ENCODE measurements around the gene RAPGEF1. TPM values are rescaled to one million over a fixed set of nuclear protein-coding genes. Genes with fewer than 3 reads are reported as not detected.

RAPGEF1 gene
- total and polyA plus RNA-seq, 2 experiments from 2014 or later = 3.3 to 24.1 TPM

GRCh38 chr9:131708226-131709002 lies 31.5 kb downstream of the RAPGEF1 start:
- Histone ChIP-seq H4K20me1 (ENCODE audit: insufficient read depth) (no peaks in the 10 kb centered on the region), H3K4me2 (ENCODE audit: unreplicated experiment) (peak overlapping the region; percentile 82), H3K4me1 (ENCODE audit: insufficient read depth) (peaks cover 43% of the 10 kb centered on the region), H3F3A (ENCODE audit: insufficient read depth) (peaks cover 27% of the 10 kb centered on the region), H3K9ac (peak overlapping the region; percentile 67), H3K4me3 (peak overlapping the region; percentile 52), H3K9me2 (ENCODE audit: insufficient read depth) (no peaks in the 10 kb centered on the region), H3K27ac (peak overlapping the region; percentile 91), H3K9me3 (ENCODE audit: low read depth) (no peaks in the 10 kb centered on the region), H3K27me3 (replicated peaks; ENCODE audit: insufficient read depth) (no peaks in the 10 kb centered on the region), H3K36me3 (ENCODE audit: low read depth) (no peaks in the 10 kb centered on the region), H3K79me2 (ENCODE audit: insufficient read depth) (peaks cover 87% of the 10 kb centered on the region), H2AFZ (0 out of 2 replicates have a peak overlapping the region, but pooled peaks have one; percentile 4)
- TF ChIP-seq EZH2 (IDR thresholded peaks at IDR 0.05; ENCODE audit: insufficient read depth, poor library complexity, severe bottlenecking) (no peak), EZH2phosphoT487 (IDR thresholded peaks at IDR 0.05; ENCODE audit: insufficient read depth, low read depth) (no peak)
- 46 to 48% methylated on average over 13 of the region's 13 CpGs for WGBS, 2 experiments (ENCODE audit: low coverage in 1 of 2, low lambda C conversion rate in 2 of 2, missing lambda C conversion rate in 2 of 2)
- in situ Hi-C loops (cut with MboI) = no loop called here
- peak; percentile 66 for DNase-seq

GRCh38 chr9:131707733-131708157 lies 32.1 kb downstream of the RAPGEF1 start:
- Histone ChIP-seq H3K36me3 (ENCODE audit: low read depth) (no peaks in the 10 kb centered on the region), H3K4me3 (peak overlapping the region; percentile 52), H3K27ac (peak overlapping the region; percentile 91), H3K9me2 (ENCODE audit: insufficient read depth) (no peaks in the 10 kb centered on the region), H3F3A (ENCODE audit: insufficient read depth) (peaks cover 22% of the 10 kb centered on the region), H2AFZ (0 out of 2 replicates have a peak overlapping the region, but pooled peaks have one; percentile 4), H3K79me2 (ENCODE audit: insufficient read depth) (peaks cover 87% of the 10 kb centered on the region), H3K9me3 (ENCODE audit: low read depth) (no peaks in the 10 kb centered on the region), H3K27me3 (replicated peaks; ENCODE audit: insufficient read depth) (no peaks in the 10 kb centered on the region), H4K20me1 (ENCODE audit: insufficient read depth) (no peaks in the 10 kb centered on the region), H3K4me2 (ENCODE audit: unreplicated experiment) (peak overlapping the region; percentile 82), H3K4me1 (ENCODE audit: insufficient read depth) (peaks cover 42% of the 10 kb centered on the region), H3K9ac (peak overlapping the region; percentile 67)
- DNase-seq = peak; percentile 90
- WGBS, 2 experiments (ENCODE audit: low coverage in 1 of 2, low lambda C conversion rate in 2 of 2, missing lambda C conversion rate in 2 of 2) = 0 to 1% methylated on average over 4 of the region's 4 CpGs
- in situ Hi-C loops (cut with MboI) = no loop called here
- TF ChIP-seq EZH2phosphoT487 (IDR thresholded peaks at IDR 0.05; ENCODE audit: insufficient read depth, low read depth) (no peak), EZH2 (IDR thresholded peaks at IDR 0.05; ENCODE audit: insufficient read depth, poor library complexity, severe bottlenecking) (no peak)

GRCh38 chr9:131707050-131707449 lies 32.8 kb downstream of the RAPGEF1 start:
- H3K36me3 ChIP-seq (ENCODE audit: low read depth) = no peaks in the 10 kb centered on the region
- H3K9ac ChIP-seq = peak overlapping the region; percentile 67
- no peaks in the 10 kb centered on the region for H3K9me2 ChIP-seq (ENCODE audit: insufficient read depth)
- H3K9me3 ChIP-seq (ENCODE audit: low read depth) = no peaks in the 10 kb centered on the region
- H3K4me3 ChIP-seq = 0 out of 2 replicates have a peak overlapping the region, but pooled peaks have one; percentile 52
- peak overlapping the region; percentile 82 for H3K4me2 ChIP-seq (ENCODE audit: unreplicated experiment)
- H3K27me3 ChIP-seq (replicated peaks; ENCODE audit: insufficient read depth) = no peaks in the 10 kb centered on the region
- WGBS, 2 experiments (ENCODE audit: low coverage in 1 of 2, low lambda C conversion rate in 2 of 2, missing lambda C conversion rate in 2 of 2) = 85 to 87% methylated on average over 5 of the region's 5 CpGs
- peak overlapping the region; percentile 91 for H3K27ac ChIP-seq
- DNase-seq = peak; percentile 14
- in situ Hi-C loops (cut with MboI) = no loop called here
- H4K20me1 ChIP-seq (ENCODE audit: insufficient read depth) = no peaks in the 10 kb centered on the region
- TF ChIP-seq EZH2phosphoT487 (IDR thresholded peaks at IDR 0.05; ENCODE audit: insufficient read depth, low read depth) (no peak), EZH2 (IDR thresholded peaks at IDR 0.05; ENCODE audit: insufficient read depth, poor library complexity, severe bottlenecking) (no peak)
- H3F3A ChIP-seq (ENCODE audit: insufficient read depth) = peaks cover 22% of the 10 kb centered on the region
- peaks cover 87% of the 10 kb centered on the region for H3K79me2 ChIP-seq (ENCODE audit: insufficient read depth)
- H2AFZ ChIP-seq = no peak overlapping the region
- H3K4me1 ChIP-seq (ENCODE audit: insufficient read depth) = peaks cover 42% of the 10 kb centered on the region

GRCh38 chr9:131706608-131706970 lies 33.3 kb downstream of the RAPGEF1 start:
- H4K20me1 ChIP-seq (ENCODE audit: insufficient read depth) = no peaks in the 10 kb centered on the region
- DNase-seq = no peak
- no peak for TF ChIP-seq EZH2phosphoT487 (IDR thresholded peaks at IDR 0.05; ENCODE audit: insufficient read depth, low read depth)
- no peak for TF ChIP-seq EZH2 (IDR thresholded peaks at IDR 0.05; ENCODE audit: insufficient read depth, poor library complexity, severe bottlenecking)
- peaks cover 87% of the 10 kb centered on the region for H3K79me2 ChIP-seq (ENCODE audit: insufficient read depth)
- H3K36me3 ChIP-seq (ENCODE audit: low read depth) = no peaks in the 10 kb centered on the region
- H3K9me2 ChIP-seq (ENCODE audit: insufficient read depth) = no peaks in the 10 kb centered on the region
- in situ Hi-C loops (cut with MboI) = no loop called here
- peak overlapping the region; percentile 91 for H3K27ac ChIP-seq
- H3F3A ChIP-seq (ENCODE audit: insufficient read depth) = peaks cover 22% of the 10 kb centered on the region
- H3K27me3 ChIP-seq (replicated peaks; ENCODE audit: insufficient read depth) = no peaks in the 10 kb centered on the region
- no peaks in the 10 kb centered on the region for H3K9me3 ChIP-seq (ENCODE audit: low read depth)
- no peak overlapping the region for H3K9ac ChIP-seq
- no peak overlapping the region for H3K4me3 ChIP-seq
- H3K4me2 ChIP-seq (ENCODE audit: unreplicated experiment) = no peak overlapping the region
- WGBS, 2 experiments (ENCODE audit: low coverage in 1 of 2, low lambda C conversion rate in 2 of 2, missing lambda C conversion rate in 2 of 2) = 96 to 98% methylated on average over 6 of the region's 6 CpGs
- H3K4me1 ChIP-seq (ENCODE audit: insufficient read depth) = peaks cover 42% of the 10 kb centered on the region
- H2AFZ ChIP-seq = no peak overlapping the region
